ENCODE measurements around the gene MRTFB. TPM values are rescaled to one million over a fixed set of nuclear protein-coding genes. Genes with fewer than 3 reads are reported as not detected.

Gene MRTFB
- total and polyA plus RNA-seq, 12 donors, result 5.5 to 77.7 (median 44.3) TPM

DNA sequence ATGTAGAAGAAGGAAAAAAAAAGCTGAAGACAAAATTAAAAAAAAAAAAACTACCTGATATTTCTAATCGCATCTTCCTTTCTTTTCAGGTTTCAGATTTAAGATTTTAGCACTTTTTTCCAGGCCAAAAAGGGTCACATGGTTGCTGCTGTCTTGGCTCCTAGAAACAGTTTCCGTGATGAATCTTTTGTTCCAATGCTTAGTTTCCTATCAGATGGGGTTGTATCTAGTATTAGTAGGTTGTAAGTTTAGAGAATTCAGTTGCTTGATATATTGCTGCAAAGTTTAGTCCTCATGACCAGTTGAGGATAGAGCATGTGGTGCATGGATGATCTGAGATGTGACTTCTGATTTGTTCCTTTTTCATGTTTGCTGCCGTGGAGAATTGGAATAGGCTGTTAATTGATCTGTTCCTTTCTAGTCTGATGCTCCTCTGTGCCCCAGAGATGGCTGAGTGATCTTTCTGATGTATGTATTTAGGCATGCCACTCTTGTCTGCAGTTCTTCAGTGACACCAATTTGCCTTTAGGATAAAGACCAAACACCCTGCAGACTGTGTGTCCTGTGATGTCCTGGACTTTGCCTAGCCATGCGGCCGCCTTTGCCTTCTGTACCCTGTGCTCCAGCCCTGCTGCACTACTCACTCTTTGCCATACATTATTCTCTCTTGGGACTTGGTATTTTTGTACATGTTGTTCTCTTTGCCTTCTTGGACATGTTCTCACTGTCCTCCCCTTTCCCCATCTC lies 94.0 kb downstream of the MRTFB start:
- 82 to 88% (median 86%) methylated on average over 5 of the region's 5 CpGs for WGBS, 4 donors
- TF ChIP-seq, protein P1, sequence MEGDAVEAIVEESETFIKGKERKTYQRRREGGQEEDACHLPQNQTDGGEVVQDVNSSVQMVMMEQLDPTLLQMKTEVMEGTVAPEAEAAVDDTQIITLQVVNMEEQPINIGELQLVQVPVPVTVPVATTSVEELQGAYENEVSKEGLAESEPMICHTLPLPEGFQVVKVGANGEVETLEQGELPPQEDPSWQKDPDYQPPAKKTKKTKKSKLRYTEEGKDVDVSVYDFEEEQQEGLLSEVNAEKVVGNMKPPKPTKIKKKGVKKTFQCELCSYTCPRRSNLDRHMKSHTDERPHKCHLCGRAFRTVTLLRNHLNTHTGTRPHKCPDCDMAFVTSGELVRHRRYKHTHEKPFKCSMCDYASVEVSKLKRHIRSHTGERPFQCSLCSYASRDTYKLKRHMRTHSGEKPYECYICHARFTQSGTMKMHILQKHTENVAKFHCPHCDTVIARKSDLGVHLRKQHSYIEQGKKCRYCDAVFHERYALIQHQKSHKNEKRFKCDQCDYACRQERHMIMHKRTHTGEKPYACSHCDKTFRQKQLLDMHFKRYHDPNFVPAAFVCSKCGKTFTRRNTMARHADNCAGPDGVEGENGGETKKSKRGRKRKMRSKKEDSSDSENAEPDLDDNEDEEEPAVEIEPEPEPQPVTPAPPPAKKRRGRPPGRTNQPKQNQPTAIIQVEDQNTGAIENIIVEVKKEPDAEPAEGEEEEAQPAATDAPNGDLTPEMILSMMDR (IDR thresholded peaks at IDR 0.05), result no peak
- TF ChIP-seq POLR2A (IDR thresholded peaks at IDR 0.05), result no peak
- no peak for DNase-seq

DNA sequence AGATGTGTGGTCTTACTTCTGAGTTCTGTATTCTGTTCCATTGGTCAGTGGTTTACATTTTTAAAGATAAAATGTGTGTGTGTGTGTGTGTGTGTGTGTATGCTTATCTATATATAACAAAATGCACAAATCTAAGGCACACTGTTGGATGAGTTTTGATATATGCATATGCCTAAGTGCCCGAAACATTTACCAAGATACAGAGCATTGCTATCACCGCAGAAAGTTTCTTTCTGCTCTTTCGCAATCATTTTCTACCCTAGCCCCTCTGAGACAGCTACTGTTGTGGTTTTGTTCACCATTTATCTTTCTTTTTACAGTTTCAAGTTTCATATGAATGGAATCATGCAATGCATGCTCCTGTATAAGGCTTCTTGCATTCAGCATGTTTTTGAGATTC lies 97.0 kb downstream of the MRTFB start:
- H3K27ac ChIP-seq, result no peak overlapping the region
- DNase-seq, result no peak
- H3K4me1 ChIP-seq (replicated peaks in 1 of 2), result no peaks in the 10 kb centered on the region
- intact Hi-C loops (cut with DNase I), result no loop called here
- TF ChIP-seq POLR2A (IDR thresholded peaks at IDR 0.05), result no peak
- TF ChIP-seq, protein P1 (IDR thresholded peaks at IDR 0.05), result no peak
- 78 to 90% (median 87%) methylated on average over 3 of the region's 3 CpGs for WGBS, 4 donors
- H3K27me3 ChIP-seq, result no peaks in the 10 kb centered on the region
- H3K9me3 ChIP-seq (replicated peaks in 1 of 3), result no peaks in the 10 kb centered on the region
- H3K4me3 ChIP-seq, result no peak overlapping the region
- H3K36me3 ChIP-seq (replicated peaks in 1 of 2), result no peaks in the 10 kb centered on the region

More for the DNA sequence above, 94.0 kb downstream of the MRTFB start:
- intact Hi-C loops (cut with DNase I), result no loop called here
- Histone ChIP-seq H3K9me3 (replicated peaks in 1 of 3) (no peaks in the 10 kb centered on the region), H3K4me1 (replicated peaks in 1 of 2) (no peaks in the 10 kb centered on the region), H3K36me3 (replicated peaks in 1 of 2) (no peaks in the 10 kb centered on the region), H3K27ac (peak overlapping the region in 1 of 5 donors; percentile 0), H3K4me3 (no peak overlapping the region), H3K27me3 (no peaks in the 10 kb centered on the region)

DNA sequence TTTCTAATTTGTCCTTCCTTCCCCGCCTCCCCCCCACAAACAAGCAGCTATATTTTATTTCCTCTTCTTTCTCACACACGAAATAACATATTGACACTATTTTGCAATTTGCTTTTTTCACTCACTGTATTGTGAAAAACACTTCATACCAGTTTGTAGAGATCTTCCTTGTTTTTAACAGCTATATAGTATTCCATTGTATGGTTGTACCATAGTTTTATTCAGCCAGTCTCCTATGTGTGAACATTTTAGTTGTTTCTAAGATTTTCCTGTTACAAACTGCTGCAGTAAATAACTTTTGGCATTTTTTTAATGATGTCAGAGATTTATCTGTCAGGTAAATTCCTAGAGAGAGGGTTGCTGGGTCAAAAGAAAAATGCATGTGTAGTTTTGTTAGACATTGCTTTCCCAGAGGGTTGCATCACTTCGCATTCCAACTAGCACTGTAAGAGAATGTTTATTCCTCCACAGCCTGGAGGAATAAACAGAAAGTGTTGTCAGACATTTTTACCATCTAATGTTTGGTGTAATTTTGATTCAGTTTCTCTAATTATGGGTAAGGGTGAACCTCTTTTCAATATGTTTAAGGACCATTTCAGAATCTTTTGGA lies 101.2 kb downstream of the MRTFB start:
- no peak for DNase-seq
- Histone ChIP-seq H3K4me1 (replicated peaks in 1 of 2) (no peaks in the 10 kb centered on the region), H3K27me3 (no peaks in the 10 kb centered on the region), H3K27ac (no peak overlapping the region), H3K36me3 (replicated peaks in 1 of 2) (no peaks in the 10 kb centered on the region), H3K4me3 (no peak overlapping the region), H3K9me3 (replicated peaks in 1 of 3) (no peaks in the 10 kb centered on the region)
- WGBS, 4 donors, result 91 to 95% (median 95%) methylated on average over 3 of the region's 3 CpGs
- TF ChIP-seq POLR2A (IDR thresholded peaks at IDR 0.05), result no peak
- TF ChIP-seq, protein P1 (IDR thresholded peaks at IDR 0.05), result no peak
- intact Hi-C loops (cut with DNase I), result no loop called here

DNA sequence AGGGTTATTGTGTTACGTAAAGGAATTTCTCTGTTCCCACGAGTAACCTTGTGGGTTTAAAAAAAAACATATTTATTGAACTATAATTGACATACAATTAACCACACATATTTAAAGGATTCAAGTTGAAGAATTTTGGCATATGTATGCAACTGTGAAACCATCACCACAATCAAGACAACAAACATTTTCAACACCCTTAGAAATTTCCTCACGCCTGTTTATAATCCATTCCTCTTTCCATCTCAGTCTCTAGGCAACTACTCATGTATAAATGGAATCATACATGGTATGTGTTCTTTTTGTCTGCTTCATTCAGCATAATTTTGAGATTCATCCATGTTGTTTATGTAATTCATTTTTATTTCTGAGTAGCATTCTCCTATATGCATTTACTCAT lies 104.0 kb downstream of the MRTFB start:
- 79 to 95% (median 93%) methylated on average over 3 of the region's 3 CpGs for WGBS, 4 donors
- Histone ChIP-seq H3K9me3 (replicated peaks in 1 of 3) (no peaks in the 10 kb centered on the region), H3K4me3 (no peak overlapping the region), H3K27me3 (no peaks in the 10 kb centered on the region), H3K36me3 (replicated peaks in 1 of 2) (no peaks in the 10 kb centered on the region), H3K27ac (no peak overlapping the region), H3K4me1 (replicated peaks in 1 of 2) (no peaks in the 10 kb centered on the region)
- intact Hi-C loops (cut with DNase I), result no loop called here
- DNase-seq, result no peak
- TF ChIP-seq POLR2A (IDR thresholded peaks at IDR 0.05), result no peak
- TF ChIP-seq, protein P1 (IDR thresholded peaks at IDR 0.05), result no peak
